ENCODE data around the gene RASL10A. TPM values are rescaled to one million over a fixed set of nuclear protein-coding genes. Genes with fewer than 3 reads are reported as not detected.

Gene RASL10A
- total RNA-seq, 1 donor from 2014 or later: 0.65 TPM

- no peak for DNase-seq (ENCODE audit: low spot score)
- intact Hi-C loops (cut with micrococcal nuclease): no loop called here
- Mint-ChIP-seq H3K27ac (no peak overlapping the region), H3K4me3 (no peak overlapping the region), H3K27me3 (ENCODE audit: insufficient read depth) (no peaks in the 10 kb centered on the region), H3K9me3 (no peaks in the 10 kb centered on the region), H3K36me3 (ENCODE audit: low read depth) (peaks cover 47% of the 10 kb centered on the region), H3K4me1 (ENCODE audit: low read depth) (no peaks in the 10 kb centered on the region)
Observed at GRCh38 chr22:29344137-29344536, 28.6 kb upstream of the RASL10A start.

- intact Hi-C loops (cut with micrococcal nuclease): no loop called here
- H3K27ac Mint-ChIP-seq: no peak overlapping the region
Observed at GRCh38 chr22:29343313-29343805, 27.9 kb upstream of the RASL10A start.

GRCh38 chr22:29342577-29343312 is 27.2 kb upstream of the RASL10A start:
- Mint-ChIP-seq H3K27ac (no peak overlapping the region), H3K27me3 (ENCODE audit: insufficient read depth) (no peaks in the 10 kb centered on the region), H3K36me3 (ENCODE audit: low read depth) (peaks cover 45% of the 10 kb centered on the region), H3K4me3 (no peak overlapping the region), H3K4me1 (ENCODE audit: low read depth) (no peaks in the 10 kb centered on the region), H3K9me3 (no peaks in the 10 kb centered on the region)
- DNase-seq (ENCODE audit: low spot score): no peak
- intact Hi-C loops (cut with micrococcal nuclease): no loop called here

More at GRCh38 chr22:29343313-29343805, 27.9 kb upstream of the RASL10A start:
- Mint-ChIP-seq H3K27me3 (ENCODE audit: insufficient read depth) (no peaks in the 10 kb centered on the region), H3K36me3 (ENCODE audit: low read depth) (peaks cover 48% of the 10 kb centered on the region), H3K4me3 (no peak overlapping the region), H3K4me1 (ENCODE audit: low read depth) (no peaks in the 10 kb centered on the region), H3K9me3 (no peaks in the 10 kb centered on the region)
- no peak for DNase-seq (ENCODE audit: low spot score)

- no peaks in the 10 kb centered on the region for H3K27me3 Mint-ChIP-seq (ENCODE audit: insufficient read depth)
- H3K36me3 Mint-ChIP-seq (ENCODE audit: low read depth): peaks cover 45% of the 10 kb centered on the region
- no peaks in the 10 kb centered on the region for H3K9me3 Mint-ChIP-seq
- no peaks in the 10 kb centered on the region for H3K4me1 Mint-ChIP-seq (ENCODE audit: low read depth)
- intact Hi-C loops (cut with micrococcal nuclease): no loop called here
- no peak overlapping the region for H3K4me3 Mint-ChIP-seq
- no peak overlapping the region for H3K27ac Mint-ChIP-seq
- DNase-seq (ENCODE audit: low spot score): no peak
Observed at GRCh38 chr22:29342177-29342576, 26.7 kb upstream of the RASL10A start.

GRCh38 chr22:29341849-29342127 is 26.3 kb upstream of the RASL10A start:
- no peak overlapping the region for H3K4me3 Mint-ChIP-seq
- peaks cover 44% of the 10 kb centered on the region for H3K36me3 Mint-ChIP-seq (ENCODE audit: low read depth)
- H3K9me3 Mint-ChIP-seq: no peaks in the 10 kb centered on the region
- intact Hi-C loops (cut with micrococcal nuclease): no loop called here
- no peaks in the 10 kb centered on the region for H3K4me1 Mint-ChIP-seq (ENCODE audit: low read depth)
- H3K27me3 Mint-ChIP-seq (ENCODE audit: insufficient read depth): no peaks in the 10 kb centered on the region
- H3K27ac Mint-ChIP-seq: no peak overlapping the region
- DNase-seq (ENCODE audit: low spot score): no peak

GRCh38 chr22:29341056-29341848 is 25.8 kb upstream of the RASL10A start:
- peaks cover 43% of the 10 kb centered on the region for H3K36me3 Mint-ChIP-seq (ENCODE audit: low read depth)
- no peaks in the 10 kb centered on the region for H3K27me3 Mint-ChIP-seq (ENCODE audit: insufficient read depth)
- H3K4me3 Mint-ChIP-seq: no peak overlapping the region
- DNase-seq (ENCODE audit: low spot score): no peak
- no peak overlapping the region for H3K27ac Mint-ChIP-seq
- no peaks in the 10 kb centered on the region for H3K4me1 Mint-ChIP-seq (ENCODE audit: low read depth)
- intact Hi-C loops (cut with micrococcal nuclease): no loop called here
- no peaks in the 10 kb centered on the region for H3K9me3 Mint-ChIP-seq

- H3K4me3 Mint-ChIP-seq: no peak overlapping the region
- intact Hi-C loops (cut with micrococcal nuclease): no loop called here
- H3K36me3 Mint-ChIP-seq (ENCODE audit: low read depth): peaks cover 38% of the 10 kb centered on the region
- H3K27me3 Mint-ChIP-seq (ENCODE audit: insufficient read depth): no peaks in the 10 kb centered on the region
- no peak for DNase-seq (ENCODE audit: low spot score)
- H3K9me3 Mint-ChIP-seq: no peaks in the 10 kb centered on the region
- no peaks in the 10 kb centered on the region for H3K4me1 Mint-ChIP-seq (ENCODE audit: low read depth)
- H3K27ac Mint-ChIP-seq: no peak overlapping the region
Observed at GRCh38 chr22:29340566-29340965, 25.1 kb upstream of the RASL10A start.

GRCh38 chr22:29339381-29340235 is 24.1 kb upstream of the RASL10A start:
- Mint-ChIP-seq H3K9me3 (no peaks in the 10 kb centered on the region), H3K36me3 (ENCODE audit: low read depth) (peaks cover 37% of the 10 kb centered on the region), H3K4me1 (ENCODE audit: low read depth) (no peaks in the 10 kb centered on the region), H3K4me3 (no peak overlapping the region), H3K27me3 (ENCODE audit: insufficient read depth) (no peaks in the 10 kb centered on the region), H3K27ac (no peak overlapping the region)
- DNase-seq (ENCODE audit: low spot score): no peak
- intact Hi-C loops (cut with micrococcal nuclease): no loop called here

GRCh38 chr22:29338398-29338797 is 22.9 kb upstream of the RASL10A start:
- Mint-ChIP-seq H3K27me3 (ENCODE audit: insufficient read depth) (no peaks in the 10 kb centered on the region), H3K27ac (no peak overlapping the region), H3K36me3 (ENCODE audit: low read depth) (peaks cover 35% of the 10 kb centered on the region), H3K4me3 (no peak overlapping the region), H3K4me1 (ENCODE audit: low read depth) (no peaks in the 10 kb centered on the region), H3K9me3 (no peaks in the 10 kb centered on the region)
- no peak for DNase-seq (ENCODE audit: low spot score)
- intact Hi-C loops (cut with micrococcal nuclease): no loop called here

- no peak for DNase-seq (ENCODE audit: low spot score)
- Mint-ChIP-seq H3K36me3 (ENCODE audit: low read depth) (peaks cover 34% of the 10 kb centered on the region), H3K27me3 (ENCODE audit: insufficient read depth) (no peaks in the 10 kb centered on the region), H3K27ac (no peak overlapping the region), H3K4me3 (no peak overlapping the region), H3K9me3 (no peaks in the 10 kb centered on the region), H3K4me1 (ENCODE audit: low read depth) (no peaks in the 10 kb centered on the region)
- intact Hi-C loops (cut with micrococcal nuclease): no loop called here
Observed at GRCh38 chr22:29337631-29338284, 22.3 kb upstream of the RASL10A start.

GRCh38 chr22:29336751-29337490 is 21.4 kb upstream of the RASL10A start:
- no peak for DNase-seq (ENCODE audit: low spot score)
- Mint-ChIP-seq H3K4me1 (ENCODE audit: low read depth) (no peaks in the 10 kb centered on the region), H3K9me3 (no peaks in the 10 kb centered on the region), H3K27ac (no peak overlapping the region), H3K27me3 (ENCODE audit: insufficient read depth) (no peaks in the 10 kb centered on the region), H3K4me3 (no peak overlapping the region), H3K36me3 (ENCODE audit: low read depth) (peaks cover 27% of the 10 kb centered on the region)
- intact Hi-C loops (cut with micrococcal nuclease): no loop called here

GRCh38 chr22:29335656-29336055 is 20.2 kb upstream of the RASL10A start:
- H3K4me1 Mint-ChIP-seq (ENCODE audit: low read depth): no peaks in the 10 kb centered on the region
- intact Hi-C loops (cut with micrococcal nuclease): no loop called here
- no peak overlapping the region for H3K4me3 Mint-ChIP-seq
- no peaks in the 10 kb centered on the region for H3K27me3 Mint-ChIP-seq (ENCODE audit: insufficient read depth)
- no peaks in the 10 kb centered on the region for H3K9me3 Mint-ChIP-seq
- H3K36me3 Mint-ChIP-seq (ENCODE audit: low read depth): peaks cover 25% of the 10 kb centered on the region
- no peak overlapping the region for H3K27ac Mint-ChIP-seq
- DNase-seq (ENCODE audit: low spot score): no peak
